Activated CD4-positive, CD25-positive, alpha-beta regulatory T cell (primary cell): ENCODE measurements around the gene C14orf119.

Experiments used
- DNase-seq, 4 experiments: peaks; one replicate each; lab custom pipeline; 2025; lab: John Stamatoyannopoulos, UW

Gene C14orf119

DNA sequence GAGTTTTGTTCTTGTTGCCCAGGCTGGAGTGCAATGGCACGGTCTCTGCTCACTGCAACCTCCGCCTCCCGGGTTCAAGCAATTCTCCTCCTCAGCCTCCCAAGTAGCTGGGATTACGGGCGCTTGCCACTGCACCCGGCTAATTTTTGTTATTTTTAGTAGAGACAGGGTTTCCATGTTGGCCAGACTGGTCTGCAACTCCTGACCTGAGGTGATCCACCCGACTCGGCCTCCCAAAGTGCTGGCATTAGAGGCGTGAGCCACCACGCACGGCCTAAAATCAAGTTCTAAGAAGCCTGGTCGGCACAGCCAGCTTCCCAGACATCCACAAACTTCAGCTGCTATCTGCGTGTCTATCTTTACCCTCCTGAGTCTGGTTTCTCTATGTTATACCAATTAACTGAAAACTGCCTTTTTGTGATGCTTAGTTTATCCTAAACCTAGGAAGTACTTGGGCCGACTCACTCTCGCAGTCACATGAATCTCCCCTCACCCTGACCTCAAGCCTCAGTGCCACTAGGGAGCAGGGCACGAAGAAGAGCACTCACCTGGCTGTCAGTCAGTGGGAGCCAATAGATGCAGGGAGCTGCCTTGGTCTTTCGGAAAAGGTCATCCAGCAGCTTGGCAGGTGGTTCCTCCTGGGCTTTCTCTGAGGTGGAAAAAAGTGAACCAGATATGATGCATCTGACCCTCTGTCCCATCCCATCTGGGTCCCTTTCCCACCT is 34.6 kb upstream of the C14orf119 start:
- DNase-seq, result no peak

DNA sequence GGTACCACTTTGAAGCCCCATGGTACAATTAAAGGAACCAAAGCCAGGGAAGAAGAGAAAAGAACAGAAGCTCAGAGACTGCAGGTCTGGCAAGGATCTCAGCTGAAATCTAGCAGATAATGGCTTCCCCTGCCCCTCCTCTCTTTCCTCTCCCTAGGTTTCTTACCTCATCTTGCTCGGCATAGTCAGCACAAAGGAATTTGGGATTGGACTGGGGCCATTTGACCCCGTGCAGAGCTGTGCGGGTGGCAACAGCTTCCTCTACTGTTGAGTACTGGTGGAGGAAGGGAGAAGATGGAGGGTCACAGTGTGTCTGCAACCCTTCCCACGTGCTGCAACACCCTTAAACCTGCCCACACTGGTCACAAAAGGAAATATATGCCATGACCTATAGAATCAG is 33.3 kb upstream of the C14orf119 start:
- no peak for DNase-seq

DNA sequence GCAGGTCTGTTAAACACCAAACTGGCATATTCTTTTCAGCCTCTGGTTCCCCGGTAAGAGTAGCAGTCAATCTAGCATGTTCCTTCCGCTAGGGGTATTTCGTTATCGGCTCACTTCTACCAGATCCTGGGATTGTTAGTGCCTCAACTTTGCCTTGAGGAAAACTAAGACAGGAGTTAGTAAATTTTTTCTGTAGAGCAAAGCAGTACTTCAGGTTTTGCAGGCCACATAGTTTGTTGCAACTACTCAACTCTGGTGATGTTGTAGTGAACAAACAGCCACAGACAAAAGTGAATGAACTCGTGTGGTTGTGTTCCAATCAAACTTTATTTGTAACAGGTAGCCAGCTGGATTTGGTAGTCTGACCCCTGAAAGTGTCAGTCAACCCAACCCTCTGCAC is 31.7 kb upstream of the C14orf119 start:
- no peak for DNase-seq

DNA sequence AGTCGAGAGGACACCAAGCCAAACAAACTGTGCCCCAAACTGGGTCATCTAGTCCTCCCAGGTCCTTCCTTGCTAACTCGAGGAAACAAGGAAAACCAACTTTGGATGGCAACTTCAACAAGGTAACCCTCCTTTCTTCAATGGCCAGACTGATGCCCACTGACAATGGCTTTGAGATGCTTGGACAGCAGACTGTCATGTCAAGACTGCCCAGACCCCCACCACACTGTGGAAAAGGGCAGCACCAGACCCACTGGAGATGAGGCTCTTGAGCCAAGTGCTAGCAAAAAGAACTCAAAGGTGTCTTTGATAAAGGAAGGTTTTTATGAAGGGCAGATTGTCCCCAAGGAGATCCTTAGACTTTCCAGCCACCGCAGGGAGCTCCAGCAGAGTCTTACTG is 28.9 kb upstream of the C14orf119 start:
- no peak for DNase-seq

DNA sequence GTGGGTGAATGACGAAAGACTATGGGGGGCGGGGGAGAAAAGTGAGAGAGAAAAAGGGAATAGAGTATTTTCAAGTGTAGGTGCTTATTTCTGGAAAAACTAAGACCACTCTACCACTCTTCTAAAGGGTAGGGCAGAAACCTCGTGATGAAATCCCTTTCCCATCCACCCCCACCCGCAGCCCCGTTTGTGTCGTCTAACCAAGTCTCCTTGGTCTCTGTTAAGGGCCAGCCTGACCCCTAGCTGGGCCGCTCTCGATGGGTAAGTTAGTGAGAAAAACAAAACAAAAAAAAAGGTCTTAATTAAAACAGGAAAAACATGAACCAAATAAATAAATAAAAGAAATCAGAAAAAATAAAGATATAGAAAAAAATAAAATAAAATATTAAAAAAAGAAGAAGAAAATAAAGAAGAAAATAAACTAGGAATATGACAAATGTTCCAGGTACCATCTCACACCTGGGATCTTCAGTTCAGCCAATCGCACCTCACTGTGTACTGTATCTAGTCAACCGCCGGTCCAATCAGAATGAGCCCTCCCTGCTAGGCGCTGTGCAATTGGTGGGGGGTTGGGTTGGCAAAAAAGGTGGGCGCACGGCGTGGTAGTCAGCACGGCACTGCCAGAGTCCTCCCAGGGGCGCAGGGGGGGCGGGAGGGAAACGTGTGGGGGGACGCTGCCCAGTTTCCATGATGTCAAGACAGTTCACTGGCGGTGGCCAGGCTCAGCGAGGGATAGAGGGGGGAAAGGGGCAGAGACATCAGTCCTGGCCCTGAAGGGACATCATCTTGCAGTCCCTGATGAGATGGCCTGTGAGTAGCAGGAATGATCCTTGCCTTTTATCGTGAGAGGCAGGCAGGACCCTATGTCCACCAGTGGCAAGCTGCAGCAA is 28.2 kb upstream of the C14orf119 start:
- DNase-seq, result no peak

DNA sequence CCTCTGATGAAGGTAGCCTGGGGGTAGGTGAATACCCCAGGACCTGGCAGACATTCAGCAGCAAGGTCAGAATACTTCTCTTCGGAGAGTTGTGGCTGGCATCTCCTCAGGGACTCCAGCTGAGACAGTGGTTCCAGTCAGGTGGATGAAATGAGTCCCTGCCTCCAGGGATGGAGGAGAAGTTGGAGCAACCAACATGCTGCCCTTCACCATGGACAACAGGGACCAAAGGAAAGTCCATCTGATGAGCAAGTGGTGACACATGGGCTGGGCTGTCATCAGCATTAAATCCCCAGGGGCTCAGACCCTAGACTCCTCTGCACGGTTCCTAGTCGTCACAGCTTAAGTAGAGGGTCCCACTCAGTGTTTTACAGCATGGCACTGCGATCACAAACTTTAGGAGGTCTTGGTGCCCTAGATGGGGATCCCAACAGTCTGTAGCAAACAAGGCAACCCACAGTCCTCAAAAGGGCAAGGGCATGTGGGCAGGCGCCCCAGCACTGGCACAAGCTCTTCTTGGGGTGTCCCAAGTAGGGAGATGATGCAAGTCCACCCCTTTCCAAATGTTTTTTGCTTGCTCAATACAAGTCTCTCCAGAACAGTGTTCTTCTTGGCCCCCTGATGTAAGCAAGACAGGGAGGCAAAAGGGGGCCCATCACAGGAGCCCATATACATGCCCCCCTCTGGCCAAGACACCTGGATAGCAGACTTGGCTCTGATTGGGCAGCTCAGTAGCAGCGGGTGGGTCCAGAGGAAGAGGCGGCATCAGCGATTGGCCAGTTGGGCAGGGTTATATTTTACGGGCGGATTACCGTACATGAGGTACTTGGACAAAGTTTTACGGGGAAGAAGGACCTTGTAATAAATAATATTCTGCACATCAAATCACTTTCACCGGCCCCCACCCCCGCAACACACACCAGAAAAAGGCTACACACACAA is 27.2 kb upstream of the C14orf119 start:
- no peak for DNase-seq

DNA sequence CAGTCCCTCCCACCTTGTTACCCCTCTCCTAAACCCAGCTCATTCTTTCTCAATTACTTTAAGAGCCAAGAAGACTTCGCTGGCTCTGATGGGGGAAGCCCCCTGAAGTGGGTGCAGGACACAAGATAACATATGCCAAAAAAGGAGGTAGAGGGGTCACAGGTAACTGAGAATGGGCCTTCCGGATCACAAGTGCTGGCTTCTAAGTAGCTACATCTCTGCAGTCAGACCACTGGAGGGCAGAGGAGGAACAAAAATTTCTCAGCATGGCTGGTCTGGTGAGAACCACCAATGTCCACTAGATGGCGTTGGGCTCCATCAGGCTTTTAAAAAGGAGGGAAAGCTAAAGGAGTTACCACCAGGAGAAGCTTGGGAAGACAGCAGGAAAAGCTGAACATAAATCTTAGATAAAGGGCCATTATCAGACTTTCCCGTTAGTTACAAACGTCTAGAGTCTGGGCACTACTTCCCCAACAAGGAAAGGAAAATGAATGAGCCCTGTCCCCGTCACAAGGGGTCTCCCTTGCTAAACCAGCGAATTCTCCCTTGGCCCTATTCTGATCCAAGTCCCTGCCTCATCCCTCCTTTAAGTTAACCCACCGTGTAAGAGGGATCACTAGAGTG is 26.4 kb upstream of the C14orf119 start:
- no peak for DNase-seq

DNA sequence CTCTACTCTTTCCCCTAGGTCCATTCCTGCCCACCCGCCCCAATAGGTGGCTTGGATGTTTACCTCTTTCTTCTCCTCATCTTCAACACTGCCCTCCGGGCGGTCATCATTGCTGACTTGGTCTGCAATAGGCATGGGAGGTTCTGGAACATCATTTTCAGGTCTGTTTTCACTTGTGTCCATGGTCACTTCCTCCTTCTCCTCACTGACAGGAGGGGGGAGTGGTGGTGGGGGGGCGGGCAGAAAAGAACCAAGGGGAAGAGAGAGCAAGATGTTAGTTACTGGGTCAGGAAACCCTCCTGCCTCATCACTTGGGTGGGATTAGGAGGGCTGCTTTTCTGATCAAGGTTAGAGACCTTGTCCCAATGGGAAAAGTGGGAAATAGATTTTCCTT is 25.9 kb upstream of the C14orf119 start:
- no peak for DNase-seq

DNA sequence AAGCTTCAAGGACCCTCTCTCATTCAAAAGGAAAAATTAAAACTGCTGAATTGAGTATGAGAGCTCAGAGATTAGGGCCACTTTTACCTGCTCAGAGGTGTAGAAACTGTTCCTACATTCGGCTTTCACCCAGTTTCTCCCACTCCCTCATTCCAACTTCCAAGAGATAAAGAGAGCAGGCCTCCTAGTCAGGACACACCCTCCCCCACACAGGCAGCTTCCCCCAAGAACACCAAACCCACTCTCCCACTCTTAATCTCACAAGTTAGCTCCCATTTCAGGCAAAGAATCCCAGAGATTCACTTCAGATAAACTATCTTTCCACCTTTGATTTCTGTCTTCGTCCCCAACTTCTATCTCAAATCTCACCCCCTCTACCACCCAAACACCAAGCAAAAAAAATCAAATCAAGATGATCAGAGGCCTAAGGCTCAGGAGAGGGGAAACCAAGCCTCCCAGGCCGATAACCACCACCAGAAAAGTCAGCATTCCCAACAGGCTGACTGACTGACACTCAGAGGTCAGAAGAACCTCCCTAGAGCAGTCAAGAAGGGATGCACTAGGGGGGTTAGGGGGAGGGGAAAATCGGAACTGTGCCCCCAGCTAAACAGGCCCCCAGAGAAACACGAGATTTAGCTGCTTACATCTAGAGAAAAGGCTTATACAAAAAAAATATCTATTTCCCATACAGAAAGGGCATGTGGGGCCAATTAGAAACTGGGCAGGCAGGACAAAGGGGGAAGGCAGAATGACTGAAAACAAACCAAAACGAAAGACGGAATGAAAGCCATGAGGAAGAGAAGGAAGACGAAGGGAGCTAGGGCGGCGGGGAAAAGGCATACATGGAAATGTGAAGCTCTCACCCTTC is 24.8 kb upstream of the C14orf119 start:
- no peak for DNase-seq

DNA sequence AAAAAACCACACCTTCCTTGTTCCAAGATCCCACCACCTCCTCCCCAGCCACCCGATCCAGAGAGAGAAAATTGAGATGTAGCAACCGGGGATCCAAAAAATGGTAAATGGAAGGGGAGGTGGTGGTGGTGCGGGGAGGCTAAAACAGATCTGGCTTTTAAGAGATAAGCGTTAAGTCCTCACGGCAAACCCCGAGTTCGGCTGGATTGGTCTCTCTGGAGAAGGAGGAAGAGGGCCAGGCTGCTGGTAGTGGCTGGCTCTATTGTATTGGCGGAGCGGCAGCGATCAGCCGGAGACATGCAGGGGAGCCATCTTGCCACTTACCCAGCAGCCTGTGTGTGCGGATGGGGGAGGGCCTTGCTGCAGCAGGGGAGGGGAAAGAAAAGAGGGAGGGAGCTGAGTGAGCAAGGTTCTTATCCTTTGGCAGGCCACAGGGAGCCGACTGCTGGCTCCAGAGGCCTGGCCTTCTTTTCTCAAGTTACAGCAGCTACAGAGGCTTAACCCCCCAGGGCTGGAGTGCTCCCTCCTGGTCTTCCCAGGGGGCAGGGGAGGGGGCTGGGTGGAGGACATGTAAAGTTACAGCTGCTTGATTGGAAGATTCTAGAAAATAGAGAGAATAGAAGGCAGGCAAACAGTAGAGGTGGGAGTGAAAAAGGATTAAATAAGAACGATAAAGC is 23.9 kb upstream of the C14orf119 start:
- no peak for DNase-seq

DNA sequence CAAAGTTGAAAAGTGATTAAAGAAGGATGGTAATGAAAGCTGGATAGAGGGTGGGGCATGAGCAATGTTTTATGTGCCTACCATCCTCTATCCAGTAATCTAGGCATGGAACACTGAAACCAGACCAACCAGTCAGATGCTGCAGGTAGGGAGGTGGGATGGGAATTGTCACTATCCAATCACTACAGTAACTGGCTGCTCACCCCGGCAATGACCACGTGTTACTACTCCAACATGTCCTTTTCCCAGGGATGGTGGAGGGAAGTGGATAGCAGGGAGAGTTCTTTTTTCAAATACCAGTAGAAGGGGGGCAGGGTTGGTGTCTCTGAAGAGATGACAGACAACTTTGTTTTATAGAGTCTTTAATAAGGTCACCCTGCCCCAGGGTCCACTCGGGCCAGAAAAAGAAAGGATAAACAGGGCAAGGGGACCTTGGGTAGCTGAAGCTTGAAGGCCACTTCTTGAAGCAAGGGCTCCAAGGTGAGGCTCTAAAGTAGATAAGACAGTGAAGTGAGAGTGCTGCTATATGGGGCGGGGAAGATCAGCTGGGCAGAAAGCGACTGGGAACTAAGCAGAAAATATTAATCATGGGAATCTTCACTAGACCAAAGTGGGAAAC is 23.3 kb upstream of the C14orf119 start:
- no peak for DNase-seq

DNA sequence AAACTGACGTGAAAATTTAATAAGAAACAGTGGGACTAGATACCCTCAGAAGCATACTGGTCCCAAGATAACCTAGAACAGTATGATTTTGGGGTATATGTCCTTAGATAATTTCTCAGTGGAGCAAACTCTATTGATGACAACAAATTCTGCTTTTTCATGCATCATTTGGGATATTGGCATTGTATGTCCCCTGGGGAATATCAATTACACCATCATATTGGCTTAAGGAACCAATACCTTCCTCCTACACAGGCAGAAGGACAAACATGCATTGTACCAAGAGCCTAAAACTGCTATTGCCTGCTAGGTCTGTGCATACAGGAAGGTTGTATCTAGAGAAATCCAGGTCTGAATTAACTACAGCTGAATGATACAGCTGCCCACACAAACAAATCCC is 20.4 kb upstream of the C14orf119 start:
- no peak for DNase-seq

DNA sequence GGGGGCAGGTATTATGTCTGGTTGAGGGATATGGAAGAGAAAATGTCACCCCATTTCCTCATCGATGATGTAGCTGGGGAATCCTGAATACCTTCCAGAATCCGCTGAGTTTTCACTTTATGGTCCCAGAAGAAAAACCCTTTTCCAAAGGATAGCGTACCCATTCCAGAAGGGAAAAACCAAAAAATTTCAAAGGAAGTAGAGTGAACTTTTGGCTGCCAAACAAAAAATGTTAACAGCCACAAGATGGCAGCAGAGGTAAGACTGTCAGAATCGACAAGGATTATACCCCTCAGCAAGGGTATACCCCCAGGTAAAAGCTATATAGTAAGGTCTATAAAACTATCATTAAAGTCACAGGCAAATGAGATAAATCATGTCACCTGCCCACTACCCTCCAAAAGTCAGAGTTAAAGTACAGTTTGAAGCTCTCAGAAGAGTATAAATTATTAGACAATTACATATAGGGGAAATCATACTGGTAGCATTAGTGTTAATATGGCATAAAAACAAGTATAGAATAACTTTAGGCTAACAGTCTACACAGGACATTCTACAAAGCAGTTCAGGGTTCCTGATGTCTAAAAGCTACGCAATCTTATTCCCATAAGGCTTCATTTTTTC is 18.4 kb upstream of the C14orf119 start:
- DNase-seq, result no peak

DNA sequence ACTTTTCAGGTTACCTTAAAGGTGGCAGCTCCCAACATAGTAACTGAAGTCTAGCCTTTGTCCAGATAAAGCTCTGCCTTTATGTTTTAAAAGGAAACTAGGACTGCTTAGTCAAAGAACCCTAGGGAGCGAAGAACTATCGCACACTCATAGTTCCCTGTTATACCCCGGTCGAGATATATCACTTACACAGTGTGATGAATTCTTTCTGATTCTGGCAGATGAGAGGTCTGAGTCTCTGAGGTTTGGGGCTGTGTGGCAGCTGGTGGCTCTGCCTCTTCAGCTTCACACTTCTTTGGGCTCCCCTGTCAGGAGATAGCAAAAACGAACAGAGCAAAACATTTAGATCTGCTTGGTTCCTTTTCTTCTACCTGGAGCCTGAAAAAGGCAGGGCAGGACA is 17.3 kb upstream of the C14orf119 start:
- no peak for DNase-seq

DNA sequence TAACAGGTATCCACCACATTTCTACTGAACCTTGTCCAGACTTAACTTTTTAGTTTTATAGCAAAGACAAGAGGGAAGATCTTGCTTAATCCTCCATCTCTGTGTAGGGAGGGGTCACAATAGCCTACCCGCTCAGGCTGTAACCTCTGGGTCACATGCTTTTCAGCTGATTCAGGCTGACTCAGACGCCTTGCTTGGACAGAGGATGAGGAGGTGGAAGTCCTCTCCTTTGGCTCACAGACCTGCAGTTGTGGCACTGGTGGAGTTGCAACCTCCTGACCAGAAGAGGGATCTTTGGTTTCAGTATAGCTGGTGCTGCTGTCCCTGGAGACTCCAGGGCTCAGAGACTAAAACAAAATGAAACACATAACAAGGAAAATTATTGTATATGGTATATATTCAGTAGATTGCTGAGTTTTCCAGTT is 16.6 kb upstream of the C14orf119 start:
- DNase-seq, result no peak

DNA sequence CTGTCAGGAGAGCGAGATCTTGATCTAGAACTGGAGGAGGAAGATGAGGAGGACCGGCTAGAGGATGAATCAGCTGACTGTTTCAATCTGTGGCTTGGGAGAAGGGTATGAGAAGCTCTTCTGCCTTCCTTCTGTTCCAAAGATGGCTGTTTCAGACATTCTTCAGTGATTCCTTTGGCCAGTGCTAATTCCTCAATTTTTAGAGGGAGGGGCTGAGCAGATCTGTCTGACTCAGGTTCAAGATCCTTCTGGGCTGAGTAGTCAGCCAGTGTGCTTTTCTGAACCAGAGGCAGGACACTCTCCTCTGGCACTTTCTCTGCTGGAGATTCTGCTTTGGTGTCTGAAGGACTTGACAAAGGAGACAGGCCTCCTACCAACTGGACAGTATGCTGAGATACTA is 15.6 kb upstream of the C14orf119 start:
- no peak for DNase-seq

DNA sequence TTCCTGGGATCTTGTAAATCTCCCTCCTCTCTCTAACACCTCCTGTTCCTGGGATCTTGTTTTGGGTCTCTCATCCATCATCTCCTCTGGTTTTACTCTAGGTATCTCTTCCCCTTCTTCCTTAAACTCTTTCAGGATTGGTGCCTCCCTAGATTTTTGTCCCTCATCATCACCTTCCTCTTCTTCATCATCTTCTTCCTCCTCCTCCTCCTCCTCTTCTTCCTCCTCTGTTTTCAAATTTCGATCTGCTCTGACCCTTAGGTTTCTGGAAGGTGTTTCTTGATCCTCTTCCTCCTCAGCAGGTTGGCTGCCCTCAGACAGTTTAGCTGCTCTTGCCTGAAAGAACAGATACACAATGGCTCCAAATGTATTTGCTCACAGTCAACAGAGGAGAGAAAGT is 14.8 kb upstream of the C14orf119 start:
- no peak for DNase-seq

DNA sequence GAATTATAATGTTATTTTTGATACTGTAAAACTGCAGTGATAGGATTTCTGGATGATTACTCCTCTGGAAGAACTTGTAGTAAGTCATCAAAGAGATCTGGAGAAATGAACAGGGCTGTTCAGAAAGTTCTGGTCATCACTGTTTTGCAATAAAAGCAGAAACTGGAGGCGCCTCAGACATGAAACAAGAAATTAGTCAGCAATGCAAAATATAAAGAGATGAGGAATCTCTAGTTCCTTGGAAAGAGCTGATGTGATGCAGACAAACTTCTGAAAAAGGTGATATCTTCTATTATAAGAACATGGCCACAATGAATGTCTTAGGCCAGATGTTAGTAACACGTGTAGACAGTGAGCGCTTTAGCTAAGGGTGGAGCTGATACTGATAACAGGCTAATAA is 9.8 kb upstream of the C14orf119 start:
- DNase-seq, result no peak

DNA sequence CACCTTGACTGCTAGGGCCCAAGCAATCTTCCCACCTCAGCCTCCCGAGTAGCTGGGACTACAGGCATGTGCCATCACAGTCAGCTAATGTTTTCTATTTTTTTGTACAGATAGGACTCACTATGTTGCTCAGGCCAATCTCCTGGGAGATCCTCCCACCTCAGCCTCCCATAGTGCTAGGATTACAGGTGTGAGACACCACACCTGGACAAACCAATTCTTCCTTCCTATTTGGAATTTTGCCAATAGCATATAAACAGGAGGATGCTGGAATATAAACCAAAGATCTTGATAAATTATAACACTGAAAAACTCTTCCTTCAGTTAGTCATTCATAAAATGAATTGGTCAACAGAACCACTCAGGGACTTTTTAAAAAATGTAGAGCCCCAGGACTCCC is 8.7 kb upstream of the C14orf119 start:
- no peak for DNase-seq
